ENCODE measurements around the gene SPDL1. TPM values are rescaled to one million over a fixed set of nuclear protein-coding genes. Genes with fewer than 3 reads are reported as not detected.

The SPDL1 gene
- total RNA-seq, 2 donors from 2014 or later = 6.7 to 7.3 TPM

GRCh38 chr5:169651526-169651925, 68.0 kb downstream of the SPDL1 start:
- intact Hi-C loops (cut with DNase I) = no loop called here
- no peak for DNase-seq (ENCODE audit: low spot score)

- intact Hi-C loops (cut with DNase I) = no loop called here
- no peak for DNase-seq (ENCODE audit: low spot score)
These were observed 68.5 kb downstream of the SPDL1 start for GRCh38 chr5:169652057-169652456.

DNA sequence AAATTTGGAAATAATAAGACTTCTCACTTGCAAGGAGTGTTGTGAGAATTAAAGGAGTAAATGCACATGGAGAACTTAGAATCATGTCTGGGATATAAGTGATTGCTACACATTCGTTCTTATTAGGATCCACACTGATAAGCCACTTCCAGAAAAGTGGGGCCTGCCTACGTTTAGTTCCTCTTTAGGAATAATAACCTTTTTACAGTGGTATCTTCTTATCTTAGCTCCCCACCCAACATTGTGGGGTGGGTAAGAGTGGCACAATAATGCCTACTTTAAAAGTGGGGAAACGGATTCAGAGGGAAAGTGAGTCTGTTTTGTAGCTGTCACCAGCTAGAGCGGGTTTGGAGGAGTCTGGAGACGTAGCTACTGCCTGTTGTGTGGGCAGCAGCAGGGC, 69.5 kb downstream of the SPDL1 start:
- intact Hi-C loops (cut with DNase I) = no loop called here
- no peak for DNase-seq (ENCODE audit: low spot score)

Other genes starting within 250 kb of the SPDL1 start
- 10 to 100 TPM; 26.0 to 33.8 TPM for gene DOCK2, start 53.5 kb downstream of the SPDL1 start, total RNA-seq